ENCODE data around the gene TTBK2. TPM values are rescaled to one million over a fixed set of nuclear protein-coding genes. Genes with fewer than 3 reads are reported as not detected.

Gene TTBK2
- total and polyA plus RNA-seq, 10 donors, result 1.4 to 27.8 (median 19.5) TPM

- Histone ChIP-seq H3K4me3 (no peak overlapping the region), H3K4me1 (peaks cover 3 to 39% (median 26%) of the 10 kb centered on the region in 6 donors), H3K27me3 (replicated peaks in 1 of 7) (no peaks in the 10 kb centered on the region), H3K36me3 (peaks cover 0 to 63% (median 49%) of the 10 kb centered on the region in 6 donors), H3K9me3 (no peaks in the 10 kb centered on the region), H3K27ac (no peak overlapping the region)
- DNase-seq, result no peak
- TF ChIP-seq POLR2AphosphoS5 (IDR thresholded peaks at IDR 0.05) (peak in 1 of 3 donors; percentile 9), CTCF (IDR thresholded peaks at IDR 0.05 in 8 of 11, conservative IDR thresholded peaks at IDR 0.05 in 3 of 11) (no peak)
- intact Hi-C loops (cut with DNase I; ENCODE audit: low total_unique reads), result no loop called here
- 83 to 94% (median 91%) methylated on average over 6 of the region's 6 CpGs for WGBS, 5 donors
These were observed 186.4 kb downstream of the TTBK2 start for GRCh38 chr15:42734076-42734672.

- intact Hi-C loops (cut with DNase I; ENCODE audit: low total_unique reads), result no loop called here
- Histone ChIP-seq H3K4me3 (no peak overlapping the region), H3K36me3 (peaks cover 0 to 75% (median 60%) of the 10 kb centered on the region in 6 donors), H3K9me3 (no peaks in the 10 kb centered on the region), H3K4me1 (peaks cover 3 to 37% (median 26%) of the 10 kb centered on the region in 6 donors), H3K27me3 (replicated peaks in 1 of 7) (no peaks in the 10 kb centered on the region), H3K27ac (no peak overlapping the region)
- no peak for TF ChIP-seq POLR2A (IDR thresholded peaks at IDR 0.05)
- TF ChIP-seq CTCF (IDR thresholded peaks at IDR 0.05 in 8 of 11, conservative IDR thresholded peaks at IDR 0.05 in 3 of 11), result no peak
- no peak for TF ChIP-seq POLR2AphosphoS5 (IDR thresholded peaks at IDR 0.05)
- no peak for DNase-seq
- 95 to 97% (median 96%) methylated on average over 11 of the region's 11 CpGs for WGBS, 5 donors
These were observed 187.6 kb downstream of the TTBK2 start for GRCh38 chr15:42733027-42733426.

GRCh38 chr15:42732095-42732827 lies 188.3 kb downstream of the TTBK2 start:
- H3K4me1 ChIP-seq, result peaks cover 0 to 29% (median 18%) of the 10 kb centered on the region in 6 donors
- intact Hi-C loops (cut with DNase I; ENCODE audit: low total_unique reads), result no loop called here
- peaks cover 0 to 83% (median 68%) of the 10 kb centered on the region in 6 donors for H3K36me3 ChIP-seq
- H3K27ac ChIP-seq, result no peak overlapping the region
- TF ChIP-seq POLR2AphosphoS5 (IDR thresholded peaks at IDR 0.05), result peak in 1 of 3 donors; percentile 5
- no peak for TF ChIP-seq CTCF (IDR thresholded peaks at IDR 0.05 in 8 of 11, conservative IDR thresholded peaks at IDR 0.05 in 3 of 11)
- DNase-seq, result no peak
- no peaks in the 10 kb centered on the region for H3K9me3 ChIP-seq
- WGBS, 5 donors, result 91 to 95% (median 94%) methylated on average over 15 of the region's 15 CpGs
- H3K27me3 ChIP-seq (replicated peaks in 1 of 7), result no peaks in the 10 kb centered on the region
- H3K4me3 ChIP-seq, result no peak overlapping the region

GRCh38 chr15:42731461-42731860 lies 189.1 kb downstream of the TTBK2 start:
- Histone ChIP-seq H3K4me3 (no peak overlapping the region), H3K4me1 (peaks cover 0 to 27% (median 16%) of the 10 kb centered on the region in 6 donors), H3K27ac (no peak overlapping the region), H3K36me3 (peaks cover 0 to 91% (median 76%) of the 10 kb centered on the region in 6 donors), H3K9me3 (no peaks in the 10 kb centered on the region), H3K27me3 (replicated peaks in 1 of 7) (no peaks in the 10 kb centered on the region)
- DNase-seq, result no peak
- TF ChIP-seq POLR2A (IDR thresholded peaks at IDR 0.05) (no peak), CTCF (IDR thresholded peaks at IDR 0.05 in 8 of 11, conservative IDR thresholded peaks at IDR 0.05 in 3 of 11) (no peak), POLR2AphosphoS5 (IDR thresholded peaks at IDR 0.05) (peak in 1 of 3 donors; percentile 41)
- WGBS, 5 donors, result 87 to 93% (median 92%) methylated on average over 6 of the region's 6 CpGs
- intact Hi-C loops (cut with DNase I; ENCODE audit: low total_unique reads), result no loop called here
